Measurements from ENCODE around the gene HOXA2. TPM values are rescaled to one million over a fixed set of nuclear protein-coding genes. Genes with fewer than 3 reads are reported as not detected.

Gene HOXA2
- total and polyA plus RNA-seq, 5 donors from 2014 or later = 0.11 to 0.31 TPM; not detected in 3

GRCh38 chr7:27068259-27068658 is 34.2 kb downstream of the HOXA2 start:
- H3K4me1 ChIP-seq (ENCODE audit: control insufficient read depth, insufficient read depth, low read length, poor library complexity, severe bottlenecking) = no peaks in the 10 kb centered on the region
- H3K36me3 Mint-ChIP-seq = no peaks in the 10 kb centered on the region
- H3K4me1 Mint-ChIP-seq = no peaks in the 10 kb centered on the region
- DNase-seq = no peak
- no peak overlapping the region for H3K4me3 ChIP-seq (ENCODE audit: low read depth, low read length)
- H3K27me3 ChIP-seq (ENCODE audit: control insufficient read depth, insufficient read depth, low read length) = peaks cover 2% of the 10 kb centered on the region
- no peaks in the 10 kb centered on the region for H3K36me3 ChIP-seq (ENCODE audit: control insufficient read depth, insufficient read depth, low read length)
- no peak overlapping the region for H3K4me3 Mint-ChIP-seq
- no peak overlapping the region for H3K27ac Mint-ChIP-seq
- H3K9me3 Mint-ChIP-seq = no peaks in the 10 kb centered on the region
- no peak for ATAC-seq (ENCODE audit: low read depth in 2 of 2)
- H3K27ac ChIP-seq (ENCODE audit: insufficient read depth, low read length, poor library complexity, severe bottlenecking) = no peak overlapping the region
- no peaks in the 10 kb centered on the region for H3K9me3 ChIP-seq (ENCODE audit: control insufficient read depth in 2 of 2, low read length in 2 of 2)
- peaks cover 29% of the 10 kb centered on the region for H3K27me3 Mint-ChIP-seq

GRCh38 chr7:27066148-27066547 is 36.3 kb downstream of the HOXA2 start:
- Histone ChIP-seq H3K36me3 (ENCODE audit: control insufficient read depth, insufficient read depth, low read length) (no peaks in the 10 kb centered on the region), H3K27me3 (ENCODE audit: control insufficient read depth, insufficient read depth, low read length) (no peaks in the 10 kb centered on the region), H3K9me3 (ENCODE audit: control insufficient read depth in 2 of 2, low read length in 2 of 2) (no peaks in the 10 kb centered on the region), H3K4me1 (ENCODE audit: control insufficient read depth, insufficient read depth, low read length, poor library complexity, severe bottlenecking) (no peaks in the 10 kb centered on the region), H3K4me3 (ENCODE audit: low read depth, low read length) (no peak overlapping the region), H3K27ac (ENCODE audit: insufficient read depth, low read length, poor library complexity, severe bottlenecking) (no peak overlapping the region)
- Mint-ChIP-seq H3K4me3 (no peak overlapping the region), H3K4me1 (no peaks in the 10 kb centered on the region), H3K36me3 (no peaks in the 10 kb centered on the region), H3K27ac (no peak overlapping the region), H3K27me3 (peaks cover 18% of the 10 kb centered on the region), H3K9me3 (no peaks in the 10 kb centered on the region)
- DNase-seq (no peak), ATAC-seq (ENCODE audit: low read depth in 2 of 2) (no peak)

- H3K27ac ChIP-seq (ENCODE audit: insufficient read depth, low read length, poor library complexity, severe bottlenecking) = no peak overlapping the region
- H3K27ac Mint-ChIP-seq = no peak overlapping the region
- no peak overlapping the region for H3K4me3 ChIP-seq (ENCODE audit: low read depth, low read length)
- H3K4me1 Mint-ChIP-seq = no peaks in the 10 kb centered on the region
- no peaks in the 10 kb centered on the region for H3K36me3 Mint-ChIP-seq
- peaks cover 1% of the 10 kb centered on the region for H3K27me3 ChIP-seq (ENCODE audit: control insufficient read depth, insufficient read depth, low read length)
- no peak overlapping the region for H3K4me3 Mint-ChIP-seq
- no peaks in the 10 kb centered on the region for H3K36me3 ChIP-seq (ENCODE audit: control insufficient read depth, insufficient read depth, low read length)
- DNase-seq = no peak
- no peaks in the 10 kb centered on the region for H3K9me3 Mint-ChIP-seq
- H3K27me3 Mint-ChIP-seq = peaks cover 22% of the 10 kb centered on the region
- H3K4me1 ChIP-seq (ENCODE audit: control insufficient read depth, insufficient read depth, low read length, poor library complexity, severe bottlenecking) = no peaks in the 10 kb centered on the region
- H3K9me3 ChIP-seq (ENCODE audit: control insufficient read depth in 2 of 2, low read length in 2 of 2) = no peaks in the 10 kb centered on the region
- no peak for ATAC-seq (ENCODE audit: low read depth in 2 of 2)
Measured at GRCh38 chr7:27065709-27066108, 36.8 kb downstream of the HOXA2 start.

GRCh38 chr7:27064661-27065060 is 37.8 kb downstream of the HOXA2 start:
- Histone ChIP-seq H3K36me3 (ENCODE audit: control insufficient read depth, insufficient read depth, low read length) (no peaks in the 10 kb centered on the region), H3K9me3 (ENCODE audit: control insufficient read depth in 2 of 2, low read length in 2 of 2) (no peaks in the 10 kb centered on the region), H3K27me3 (ENCODE audit: control insufficient read depth, insufficient read depth, low read length) (peaks cover 2% of the 10 kb centered on the region), H3K4me1 (ENCODE audit: control insufficient read depth, insufficient read depth, low read length, poor library complexity, severe bottlenecking) (no peaks in the 10 kb centered on the region), H3K4me3 (ENCODE audit: low read depth, low read length) (no peak overlapping the region), H3K27ac (ENCODE audit: insufficient read depth, low read length, poor library complexity, severe bottlenecking) (no peak overlapping the region)
- H3K27ac Mint-ChIP-seq = no peak overlapping the region
- no peaks in the 10 kb centered on the region for H3K36me3 Mint-ChIP-seq
- H3K27me3 Mint-ChIP-seq = peaks cover 33% of the 10 kb centered on the region
- no peaks in the 10 kb centered on the region for H3K4me1 Mint-ChIP-seq
- ATAC-seq (ENCODE audit: low read depth in 2 of 2) = no peak
- DNase-seq = no peak
- peaks cover 0 to 2% (median 0%) of the 10 kb centered on the region in 7 donors for H3K9me3 Mint-ChIP-seq
- H3K4me3 Mint-ChIP-seq = no peak overlapping the region

- no peaks in the 10 kb centered on the region for H3K4me1 Mint-ChIP-seq
- H3K9me3 ChIP-seq (ENCODE audit: control insufficient read depth in 2 of 2, low read length in 2 of 2) = no peaks in the 10 kb centered on the region
- H3K36me3 ChIP-seq (ENCODE audit: control insufficient read depth, insufficient read depth, low read length) = no peaks in the 10 kb centered on the region
- H3K9me3 Mint-ChIP-seq = peaks cover 0 to 2% (median 0%) of the 10 kb centered on the region in 7 donors
- no peak overlapping the region for H3K27ac Mint-ChIP-seq
- DNase-seq = no peak
- peaks cover 33% of the 10 kb centered on the region for H3K27me3 Mint-ChIP-seq
- no peak for ATAC-seq (ENCODE audit: low read depth in 2 of 2)
- no peaks in the 10 kb centered on the region for H3K4me1 ChIP-seq (ENCODE audit: control insufficient read depth, insufficient read depth, low read length, poor library complexity, severe bottlenecking)
- H3K36me3 Mint-ChIP-seq = no peaks in the 10 kb centered on the region
- H3K4me3 ChIP-seq (ENCODE audit: low read depth, low read length) = no peak overlapping the region
- H3K4me3 Mint-ChIP-seq = no peak overlapping the region
- no peak overlapping the region for H3K27ac ChIP-seq (ENCODE audit: insufficient read depth, low read length, poor library complexity, severe bottlenecking)
- H3K27me3 ChIP-seq (ENCODE audit: control insufficient read depth, insufficient read depth, low read length) = peaks cover 2% of the 10 kb centered on the region
Measured at GRCh38 chr7:27064159-27064558, 38.3 kb downstream of the HOXA2 start.

GRCh38 chr7:27062946-27063345 is 39.5 kb downstream of the HOXA2 start:
- Histone ChIP-seq H3K27me3 (ENCODE audit: control insufficient read depth, insufficient read depth, low read length) (peaks cover 2% of the 10 kb centered on the region), H3K4me1 (ENCODE audit: control insufficient read depth, insufficient read depth, low read length, poor library complexity, severe bottlenecking) (no peaks in the 10 kb centered on the region), H3K4me3 (ENCODE audit: low read depth, low read length) (no peak overlapping the region), H3K36me3 (ENCODE audit: control insufficient read depth, insufficient read depth, low read length) (no peaks in the 10 kb centered on the region), H3K9me3 (ENCODE audit: control insufficient read depth in 2 of 2, low read length in 2 of 2) (no peaks in the 10 kb centered on the region), H3K27ac (ENCODE audit: insufficient read depth, low read length, poor library complexity, severe bottlenecking) (no peak overlapping the region)
- Mint-ChIP-seq H3K36me3 (no peaks in the 10 kb centered on the region), H3K4me3 (no peak overlapping the region), H3K27ac (no peak overlapping the region), H3K27me3 (peaks cover 33% of the 10 kb centered on the region), H3K4me1 (no peaks in the 10 kb centered on the region), H3K9me3 (peaks cover 0 to 2% (median 0%) of the 10 kb centered on the region in 7 donors)
- ATAC-seq (ENCODE audit: low read depth in 2 of 2) = no peak
- DNase-seq = no peak

GRCh38 chr7:27053153-27053552 is 49.3 kb downstream of the HOXA2 start:
- Mint-ChIP-seq H3K36me3 (no peaks in the 10 kb centered on the region), H3K27ac (no peak overlapping the region), H3K9me3 (no peaks in the 10 kb centered on the region), H3K4me3 (no peak overlapping the region), H3K27me3 (peaks cover 10% of the 10 kb centered on the region), H3K4me1 (no peaks in the 10 kb centered on the region)
- H3K27me3 ChIP-seq (ENCODE audit: control insufficient read depth, insufficient read depth, low read length) = no peaks in the 10 kb centered on the region
- H3K4me3 ChIP-seq (ENCODE audit: low read depth, low read length) = no peak overlapping the region
- H3K27ac ChIP-seq (ENCODE audit: insufficient read depth, low read length, poor library complexity, severe bottlenecking) = no peak overlapping the region
- H3K36me3 ChIP-seq (ENCODE audit: control insufficient read depth, insufficient read depth, low read length) = no peaks in the 10 kb centered on the region
- H3K9me3 ChIP-seq (ENCODE audit: control insufficient read depth in 2 of 2, low read length in 2 of 2) = no peaks in the 10 kb centered on the region
- H3K4me1 ChIP-seq (ENCODE audit: control insufficient read depth, insufficient read depth, low read length, poor library complexity, severe bottlenecking) = no peaks in the 10 kb centered on the region
- ATAC-seq (ENCODE audit: low read depth in 2 of 2) (no peak), DNase-seq (no peak)

- H3K36me3 Mint-ChIP-seq = no peaks in the 10 kb centered on the region
- Histone ChIP-seq H3K27ac (ENCODE audit: insufficient read depth, low read length, poor library complexity, severe bottlenecking) (no peak overlapping the region), H3K4me1 (ENCODE audit: control insufficient read depth, insufficient read depth, low read length, poor library complexity, severe bottlenecking) (no peaks in the 10 kb centered on the region), H3K36me3 (ENCODE audit: control insufficient read depth, insufficient read depth, low read length) (no peaks in the 10 kb centered on the region), H3K9me3 (ENCODE audit: control insufficient read depth in 2 of 2, low read length in 2 of 2) (no peaks in the 10 kb centered on the region), H3K27me3 (ENCODE audit: control insufficient read depth, insufficient read depth, low read length) (no peaks in the 10 kb centered on the region), H3K4me3 (ENCODE audit: low read depth, low read length) (no peak overlapping the region)
- H3K27ac Mint-ChIP-seq = no peak overlapping the region
- DNase-seq (no peak), ATAC-seq (ENCODE audit: low read depth in 2 of 2) (no peak)
- H3K4me1 Mint-ChIP-seq = no peaks in the 10 kb centered on the region
- H3K9me3 Mint-ChIP-seq = peaks cover 0 to 5% (median 0%) of the 10 kb centered on the region in 7 donors
- H3K27me3 Mint-ChIP-seq = peaks cover 7% of the 10 kb centered on the region
- H3K4me3 Mint-ChIP-seq = no peak overlapping the region
Measured at GRCh38 chr7:27051451-27051850, 51.0 kb downstream of the HOXA2 start.

Measured in CD4-positive, CD25-positive, alpha-beta regulatory T cell (primary cell).